GM13976 (cell line): ENCODE measurements around the gene SLC28A3.
"Not testable (repeated sequence)": the region's sequence is repeated elsewhere in the genome, so short reads cannot be mapped to it uniquely, and the experiment has no call there.

Experiments used
- DNase-seq: peaks from one replicate; pipeline ENCODE4 v3.0.0; 2012; ENCODE audit warnings: low spot score
- in situ Hi-C: fragments of 300-500 bp; cut with MboI; formaldehyde crosslinking; loops from one replicate; pipeline ENCODE4 v1.12.0; 2022; ENCODE audit warnings: low sequenced_read_pairs, mixed read lengths, inconsistent platforms; ENCODE audit not compliant: unreplicated experiment
- TF ChIP-seq, protein P1 (sequence below): IDR thresholded peaks from 2 replicates; pipeline ENCODE4 v1.5.1; 2012; ENCODE audit warnings: borderline replicate concordance, mild to moderate bottlenecking; ENCODE audit not compliant: insufficient read depth; ENCODE audit errors: extremely low read depth, missing control alignments, control extremely low read depth

Gene SLC28A3

GRCh38 chr9:84340535-84340934, at the start of gene SLC28A3:
Gene SLC28A3, minus strand, starts transcription at chr9:84340758. Its CDS starts 125 bp downstream, at chr9:84340633.
- in situ Hi-C loops = no loop called here
- TF ChIP-seq, protein P1, sequence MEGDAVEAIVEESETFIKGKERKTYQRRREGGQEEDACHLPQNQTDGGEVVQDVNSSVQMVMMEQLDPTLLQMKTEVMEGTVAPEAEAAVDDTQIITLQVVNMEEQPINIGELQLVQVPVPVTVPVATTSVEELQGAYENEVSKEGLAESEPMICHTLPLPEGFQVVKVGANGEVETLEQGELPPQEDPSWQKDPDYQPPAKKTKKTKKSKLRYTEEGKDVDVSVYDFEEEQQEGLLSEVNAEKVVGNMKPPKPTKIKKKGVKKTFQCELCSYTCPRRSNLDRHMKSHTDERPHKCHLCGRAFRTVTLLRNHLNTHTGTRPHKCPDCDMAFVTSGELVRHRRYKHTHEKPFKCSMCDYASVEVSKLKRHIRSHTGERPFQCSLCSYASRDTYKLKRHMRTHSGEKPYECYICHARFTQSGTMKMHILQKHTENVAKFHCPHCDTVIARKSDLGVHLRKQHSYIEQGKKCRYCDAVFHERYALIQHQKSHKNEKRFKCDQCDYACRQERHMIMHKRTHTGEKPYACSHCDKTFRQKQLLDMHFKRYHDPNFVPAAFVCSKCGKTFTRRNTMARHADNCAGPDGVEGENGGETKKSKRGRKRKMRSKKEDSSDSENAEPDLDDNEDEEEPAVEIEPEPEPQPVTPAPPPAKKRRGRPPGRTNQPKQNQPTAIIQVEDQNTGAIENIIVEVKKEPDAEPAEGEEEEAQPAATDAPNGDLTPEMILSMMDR = no peak
- DNase-seq = no peak

- in situ Hi-C loops = loop anchor here (25.0 kb wide), 1 partner anchor 1022 kb away; no protein-coding TSS in a partner anchor
- not testable (repeated sequence) for DNase-seq
Observed at GRCh38 chr9:84390254-84390653, 49.7 kb upstream of the SLC28A3 start.

- DNase-seq = no peak
- in situ Hi-C loops = loop anchor here (25.0 kb wide), 1 partner anchor 1024 kb away; no protein-coding TSS in a partner anchor
- TF ChIP-seq, protein P1 = no peak
Observed at GRCh38 chr9:84387821-84388220, 47.3 kb upstream of the SLC28A3 start.

DNA sequence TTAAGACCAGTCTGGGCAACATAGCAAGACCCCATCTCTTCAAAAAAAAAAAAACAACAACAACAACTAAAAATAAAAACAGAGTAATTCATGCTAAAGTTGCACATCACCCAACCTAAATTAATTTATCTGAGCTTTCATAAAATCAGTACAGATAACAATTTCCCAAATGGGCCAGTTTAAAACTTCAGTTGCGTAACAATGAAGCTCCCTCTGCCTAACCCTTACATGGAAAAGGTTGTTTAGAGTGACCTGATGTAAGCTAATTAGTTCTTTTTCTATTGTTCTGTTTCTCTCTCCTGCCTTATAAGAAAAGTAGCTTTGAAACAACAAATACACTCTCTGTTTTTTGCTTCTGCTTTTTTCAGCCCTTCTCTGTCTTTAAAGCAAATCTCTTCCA, 46.2 kb upstream of the SLC28A3 start:
- in situ Hi-C loops = loop anchor here (25.0 kb wide), 1 partner anchor 1026 kb away; no protein-coding TSS in a partner anchor
- TF ChIP-seq, protein P1 = no peak

DNA sequence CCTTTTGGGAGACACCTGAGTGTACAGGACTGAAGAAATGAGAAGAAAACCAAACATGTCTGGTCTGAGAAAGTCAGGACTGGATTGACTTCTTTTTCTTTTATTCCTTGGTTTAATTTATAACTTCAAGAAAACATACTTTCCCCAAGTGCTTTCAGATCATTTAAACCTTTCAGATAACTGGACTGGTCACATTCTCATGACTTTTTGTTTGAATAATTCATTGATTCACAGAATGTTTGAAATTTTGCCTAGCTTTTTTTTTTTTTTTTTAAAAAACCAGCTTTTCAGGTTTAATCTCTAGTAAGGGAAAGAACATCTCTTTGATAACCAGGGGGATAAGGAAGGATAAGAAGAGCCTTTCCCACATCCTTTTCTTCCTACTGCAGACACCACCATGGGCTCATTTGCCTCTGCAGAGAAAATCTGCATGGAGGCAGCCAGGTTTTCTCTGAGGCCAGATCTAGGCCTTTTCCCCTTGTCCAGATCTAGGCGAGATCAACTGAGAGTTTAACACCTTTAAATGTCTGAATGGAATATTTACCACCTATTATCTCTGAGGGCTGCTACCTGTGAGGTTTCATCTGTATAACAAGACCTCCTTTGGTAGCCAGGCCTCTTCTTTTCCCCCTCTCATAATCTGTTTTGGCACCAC, 45.0 kb upstream of the SLC28A3 start:
- TF ChIP-seq, protein P1 = no peak
- in situ Hi-C loops = loop anchor here (25.0 kb wide), 1 partner anchor 1027 kb away; no protein-coding TSS in a partner anchor
- DNase-seq = no peak

More for the DNA sequence above, 46.2 kb upstream of the SLC28A3 start:
- no peak for DNase-seq

- DNase-seq = no peak
- in situ Hi-C loops = loop anchor here (25.0 kb wide), 1 partner anchor 1028 kb away; no protein-coding TSS in a partner anchor
- TF ChIP-seq, protein P1 = no peak
Observed at GRCh38 chr9:84384617-84385016, 44.1 kb upstream of the SLC28A3 start.

DNA sequence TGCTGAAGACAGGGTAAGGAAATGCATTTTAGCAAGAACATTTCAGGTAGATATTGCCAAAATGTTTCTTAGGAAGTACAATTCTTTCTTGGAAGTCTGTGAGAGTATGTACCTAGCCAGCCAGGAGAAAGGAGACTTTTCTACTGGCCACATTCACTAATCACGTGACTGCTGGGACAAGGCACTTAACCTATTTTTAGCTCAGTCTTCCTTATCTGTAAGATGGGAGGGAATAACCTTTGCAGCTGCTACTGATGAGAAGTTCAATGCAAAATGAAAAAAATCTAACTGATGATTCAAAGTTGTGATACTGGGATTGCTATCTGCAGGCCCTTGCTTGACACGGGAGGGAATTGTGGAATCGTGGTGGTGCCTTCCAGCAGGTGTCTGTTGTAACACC, 42.6 kb upstream of the SLC28A3 start:
- no peak for DNase-seq
- in situ Hi-C loops = loop anchor here (25.0 kb wide), 1 partner anchor 1029 kb away; no protein-coding TSS in a partner anchor
- TF ChIP-seq, protein P1 = no peak
